HepG2 (cell line): ENCODE data around the gene GOLPH3. TPM values are rescaled to one million over a fixed set of nuclear protein-coding genes. Genes with fewer than 3 reads are reported as not detected.
A peak's percentile ranks its signal among the peaks of the same experiment; 100 is the strongest.

Experiments
- ARID5B ChIP-seq: IDR thresholded peaks from 2 replicates; pipeline ENCODE4 v1.4.0; 2020; ENCODE audit warnings: mild to moderate bottlenecking, missing genetic modification reagents
- CEBPG ChIP-seq: IDR thresholded peaks from 2 replicates; pipeline ENCODE4 v1.6.1; 2016
- HDAC2 ChIP-seq: sonication (generic); formaldehyde crosslinking; IDR thresholded peaks from 2 replicates; pipeline ENCODE4 v1.4.0; 2020; ENCODE audit warnings: missing genetic modification reagents
- NCOA2 ChIP-seq: sonication (generic); formaldehyde crosslinking; IDR thresholded peaks from 2 replicates; pipeline ENCODE4 v1.8.0; 2022; ENCODE audit warnings: inconsistent platforms
- NR2F1 ChIP-seq, 2 experiments: fragments of 450-650 bp in 1 of 2; formaldehyde crosslinking in 1 of 2; IDR thresholded peaks; 2 replicates each; pipeline versions ENCODE4 v1.5.0 to v1.6.1; 2016 to 2020; ENCODE audit warnings: mild to moderate bottlenecking in 1 of 2, missing compliant biosample characterization in 1 of 2, missing genetic modification reagents in 1 of 2, moderate library complexity in 1 of 2
- PPARG ChIP-seq: conservative IDR thresholded peaks from 2 replicates; pipeline ENCODE4 v1.6.1; 2016; ENCODE audit warnings: missing biosample characterization, missing genetic modification reagents
- ZNF574 ChIP-seq: sonication (generic); formaldehyde crosslinking; IDR thresholded peaks from 2 replicates; pipeline ENCODE4 v1.4.0; 2020; ENCODE audit warnings: missing genetic modification reagents
- polyA plus RNA-seq, 8 experiments: library from polyadenylated mRNA; depleted of rRNA in 3 of 8; stranded (reverse) in 7 of 8; unstranded in 1 of 8; fragments of >200 nt; fragmentation: Illumina TruSeq in 4 of 8; extraction: Trizol in 4 of 8; gene quantifications; 2 replicates each; pipeline versions ENCODE4 v1.2.1 to v1.2.3, GENCODE V29; 2011 to 2016; ENCODE audit warnings: low read depth in 4 of 8, missing spikeins in 1 of 8, mixed read lengths in 1 of 8; ENCODE audit not compliant: insufficient read depth in 1 of 8
- total RNA-seq, 5 experiments: library from RNA; depleted of rRNA; stranded (reverse); fragments of >200 nt; fragmentation: Illumina TruSeq; extraction: Trizol; gene quantifications; 2 replicates each; pipeline ENCODE4 v1.2.3, GENCODE V29; 2016; ENCODE audit warnings: low read depth in 1 of 5

Gene GOLPH3
- total and polyA plus RNA-seq, 2 of the 13 experiments (the other 11 are each of a cell fraction or from before 2014, with no cell fraction given): 59.5 to 84.5 TPM

GRCh38 chr5:32165597-32165996, 8.5 kb downstream of the GOLPH3 start (continued):
- peak; percentile 30; the same call in 1 of the 2 replicates for TF ChIP-seq HDAC2 (CRISPR knock-in tag)
- TF ChIP-seq ZNF574: no peak
- TF ChIP-seq NCOA2 (CRISPR knock-in tag): peak; percentile 16; the same call in 1 of the 2 replicates
- no peak for TF ChIP-seq NR2F1 (CRISPR knock-in tag; IDR thresholded peaks at IDR 0.05)
- peak; percentile 40; the same call in 1 of the 2 replicates for TF ChIP-seq ARID5B (CRISPR knock-in tag)
- TF ChIP-seq CEBPG: peak; percentile 27; the same call in 1 of the 2 replicates
- TF ChIP-seq PPARG (CRISPR knock-in tag): peak; percentile 30; the same call in 1 of the 2 replicates
